Stimulated activated naive CD8-positive, alpha-beta T cell treated with anti-CD3 and anti-CD28 coated beads, Interleukin-15, amount 100 ng/mL, for 72 hours (primary cell): Measurements from ENCODE around the gene ACADS.
A peak's percentile ranks its signal among the peaks of the same experiment; 100 is the strongest.

Source experiments
- ATAC-seq: fragments of 150-1000 bp; cut with Tn5 transposase; 2 replicates; pipeline ENCODE4 v1.10.0; 2021; ENCODE audit warnings: mild to moderate bottlenecking, moderate library complexity
- DNase-seq, 2 donors: peaks; one replicate each; pipeline ENCODE4 v3.0.0; 2021 to 2022
- H3K27ac Mint-ChIP-seq, 2 donors: one replicate each; pipeline ENCODE4 v1.8.0; 2022; ENCODE audit warnings: mild to moderate bottlenecking in 2 of 2, mixed read lengths in 2 of 2, moderate library complexity in 2 of 2
- H3K27me3 Mint-ChIP-seq: one replicate; pipeline ENCODE4 v1.8.0; 2022; ENCODE audit warnings: mixed read lengths
- H3K4me1 Mint-ChIP-seq: one replicate; pipeline ENCODE4 v1.8.0; 2022; ENCODE audit warnings: mild to moderate bottlenecking, mixed read lengths
- H3K4me3 Mint-ChIP-seq, 2 donors: one replicate each; pipeline ENCODE4 v1.8.0; 2022; ENCODE audit warnings: mild to moderate bottlenecking in 2 of 2, mixed read lengths in 2 of 2, moderate library complexity in 1 of 2
- H3K9me3 Mint-ChIP-seq, 2 donors: one replicate each; pipeline ENCODE4 v1.8.0; 2022; ENCODE audit warnings: mixed read lengths in 2 of 2

The ACADS gene

DNA sequence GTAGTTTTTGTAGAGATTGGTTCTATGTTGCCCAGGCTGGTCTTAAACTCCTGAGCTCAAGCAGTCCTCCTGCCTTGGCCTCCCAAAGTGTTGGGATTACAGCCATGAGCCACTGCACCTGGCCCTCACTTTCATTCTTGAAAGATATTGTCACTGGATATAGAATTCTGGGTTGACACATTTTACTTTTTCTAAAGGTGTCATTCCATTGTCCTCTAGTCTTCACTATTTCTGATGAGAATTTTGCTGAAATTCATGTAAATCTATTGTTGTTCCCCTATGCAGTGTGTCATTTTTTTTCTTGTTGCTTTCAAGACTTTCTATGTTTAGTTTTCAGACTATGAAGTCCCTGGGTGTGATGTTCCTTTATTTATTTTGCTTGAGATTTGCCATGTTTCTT is 29.2 kb downstream of the ACADS start:
- Mint-ChIP-seq H3K9me3 (peaks cover 5 to 9% of the 10 kb centered on the region in 2 donors), H3K27ac (peak overlapping the region in 1 of 2 donors; percentile 90), H3K4me1 (peaks cover 4% of the 10 kb centered on the region), H3K4me3 (no peak overlapping the region), H3K27me3 (peaks cover 8% of the 10 kb centered on the region)
- ATAC-seq: no peak
- no peak for DNase-seq

DNA sequence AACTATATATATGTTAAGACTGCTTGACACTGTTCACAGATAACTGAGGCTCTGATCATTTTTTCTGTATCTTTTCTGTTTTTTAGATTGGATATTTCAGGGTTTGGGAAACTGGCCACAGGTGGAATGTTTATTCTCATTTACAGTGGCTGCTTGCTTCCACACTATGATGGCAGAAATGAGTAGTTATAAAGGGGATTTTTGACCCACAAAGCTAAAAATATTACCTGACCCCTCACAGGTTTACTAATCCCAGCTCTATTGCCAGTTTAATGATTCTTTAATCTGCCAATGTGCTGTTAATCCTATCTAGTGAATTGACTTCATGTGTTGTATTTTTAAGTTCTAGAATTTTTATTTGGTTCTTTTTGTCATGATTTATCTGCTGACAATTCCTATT is 29.6 kb downstream of the ACADS start:
- ATAC-seq (no peak), DNase-seq (no peak)
- Mint-ChIP-seq H3K27me3 (peaks cover 8% of the 10 kb centered on the region), H3K9me3 (peaks cover 5 to 9% of the 10 kb centered on the region in 2 donors), H3K4me1 (peaks cover 4% of the 10 kb centered on the region), H3K27ac (no peak overlapping the region), H3K4me3 (no peak overlapping the region)

DNA sequence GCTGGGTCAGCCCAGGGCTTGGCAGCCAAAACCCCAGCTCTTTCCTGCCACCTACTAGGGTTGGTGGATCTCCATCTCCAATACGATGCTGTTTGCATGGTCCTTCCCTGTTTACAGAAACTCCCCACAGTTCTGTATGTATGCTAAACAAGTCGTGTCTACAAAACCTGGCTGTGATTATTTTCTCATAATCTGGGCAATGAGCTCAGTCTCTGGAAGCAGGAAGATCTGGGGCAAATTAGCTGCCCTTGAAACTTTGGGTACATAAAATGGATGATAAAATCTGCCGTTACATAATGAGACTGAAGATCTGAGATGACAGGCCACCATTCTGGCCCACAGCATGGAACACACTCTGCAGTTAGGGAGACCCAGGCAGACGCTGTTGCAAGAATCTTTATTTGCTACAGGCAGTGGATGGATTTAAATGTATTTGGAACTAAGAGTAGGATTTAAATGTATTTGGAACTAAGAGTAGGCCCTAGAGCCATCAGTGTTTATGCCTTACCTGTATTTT is 31.7 kb downstream of the ACADS start:
- DNase-seq: no peak
- Mint-ChIP-seq H3K27ac (no peak overlapping the region), H3K27me3 (no peaks in the 10 kb centered on the region), H3K4me1 (peaks cover 4% of the 10 kb centered on the region), H3K9me3 (peaks cover 5 to 9% of the 10 kb centered on the region in 2 donors), H3K4me3 (no peak overlapping the region)
- no peak for ATAC-seq

DNA sequence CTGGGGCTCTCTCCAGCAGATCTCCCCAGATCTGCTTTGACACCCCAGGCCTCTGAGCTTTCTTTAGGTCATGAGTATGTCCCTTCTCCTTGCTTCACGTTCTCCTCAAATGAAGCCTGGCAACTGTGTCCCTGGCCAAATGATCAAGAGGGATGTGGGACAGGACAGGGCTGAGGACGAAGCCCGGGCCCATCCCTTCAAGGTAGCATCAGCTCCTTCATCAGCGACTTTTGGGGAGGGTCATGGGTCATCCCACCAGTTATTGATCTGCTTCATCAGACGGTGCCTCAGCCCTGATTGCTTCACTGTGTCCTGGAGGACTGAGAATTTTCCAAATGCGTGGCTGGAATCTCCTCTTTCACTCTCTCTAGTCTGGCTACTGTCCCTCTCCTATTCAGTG is 32.3 kb downstream of the ACADS start:
- Mint-ChIP-seq H3K27ac (peak overlapping the region in 1 of 2 donors; percentile 48), H3K4me1 (peaks cover 4% of the 10 kb centered on the region), H3K27me3 (no peaks in the 10 kb centered on the region), H3K9me3 (peaks cover 5 to 9% of the 10 kb centered on the region in 2 donors), H3K4me3 (no peak overlapping the region)
- ATAC-seq: no peak
- no peak for DNase-seq

DNA sequence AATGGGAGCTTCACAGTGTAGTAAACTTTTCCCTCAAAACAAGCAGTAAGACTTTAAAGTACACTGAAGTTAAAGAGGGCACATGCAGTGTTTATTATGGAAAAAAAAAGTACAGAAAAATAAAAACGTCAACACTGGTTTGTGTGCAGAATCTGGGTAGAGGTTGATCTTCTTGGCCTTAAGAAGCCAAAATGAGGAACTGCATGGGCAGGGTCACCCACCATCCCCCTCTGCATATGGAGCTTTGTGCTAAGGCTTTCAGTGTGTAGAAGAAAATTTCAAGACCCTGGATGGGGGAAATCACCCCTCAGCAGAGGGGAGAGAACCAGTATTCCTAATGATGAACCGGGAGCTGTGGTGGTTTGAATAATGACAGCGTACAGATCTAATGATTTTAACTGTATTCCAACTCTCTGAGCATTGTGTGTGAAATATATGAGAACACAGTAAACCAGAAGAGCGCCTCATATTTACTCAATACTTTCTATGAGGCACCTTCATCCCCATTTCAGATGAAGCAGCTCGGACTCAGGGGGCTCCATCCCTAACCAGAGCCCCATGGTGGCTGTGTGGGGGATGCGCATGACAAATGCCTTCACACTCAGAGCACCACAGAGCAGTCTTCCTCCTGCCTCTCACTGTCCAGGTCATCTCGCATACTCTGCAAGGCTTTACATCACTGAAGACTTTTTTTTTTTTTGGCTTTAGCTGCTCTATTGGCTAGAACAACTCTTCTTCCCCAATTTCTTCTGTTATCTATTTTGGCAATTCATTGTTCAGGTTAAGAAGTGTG is 33.4 kb downstream of the ACADS start:
- peaks cover 0 to 9% of the 10 kb centered on the region in 2 donors for H3K9me3 Mint-ChIP-seq
- peak overlapping the region in 1 of 2 donors; percentile 25 for H3K27ac Mint-ChIP-seq
- H3K4me1 Mint-ChIP-seq: no peaks in the 10 kb centered on the region
- no peak overlapping the region for H3K4me3 Mint-ChIP-seq
- DNase-seq (no peak), ATAC-seq (no peak)
- H3K27me3 Mint-ChIP-seq: no peaks in the 10 kb centered on the region

DNA sequence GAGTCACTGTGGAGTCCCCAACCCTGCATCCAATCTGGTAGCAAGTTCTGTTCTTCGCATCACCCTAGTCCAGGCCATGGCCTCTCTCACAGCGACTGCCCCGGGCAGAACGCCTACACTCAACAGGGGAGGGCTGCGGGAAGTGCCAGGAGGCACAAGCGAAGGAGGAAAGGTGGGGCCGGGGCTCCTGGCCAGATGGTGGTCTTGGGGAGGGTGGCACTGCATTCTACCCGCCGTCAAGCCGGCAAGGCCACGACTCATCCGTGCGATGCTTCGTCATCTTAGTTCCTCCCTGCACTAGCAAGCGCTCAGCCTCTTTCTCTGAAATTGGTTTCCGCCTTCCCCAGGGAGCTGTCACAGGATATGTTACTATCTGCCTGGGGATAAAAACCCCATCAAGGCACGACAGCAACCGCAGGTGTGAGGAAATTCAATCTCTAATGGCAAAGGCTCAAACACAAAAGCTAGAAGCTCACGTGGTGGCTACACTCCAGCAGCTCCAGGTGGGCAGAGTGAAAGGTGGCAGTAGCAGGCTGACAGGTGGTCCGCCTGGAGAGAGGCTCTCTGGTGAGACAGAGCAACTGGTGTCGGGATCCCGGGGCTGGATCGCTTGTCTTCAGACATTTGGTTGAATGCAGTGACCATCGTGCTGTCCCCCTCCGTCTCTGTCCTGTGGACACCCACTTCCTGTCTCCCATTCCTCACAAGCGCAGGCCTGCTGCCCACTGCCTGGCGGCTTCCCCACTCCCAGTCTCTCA is 34.1 kb downstream of the ACADS start:
- Mint-ChIP-seq H3K27me3 (no peaks in the 10 kb centered on the region), H3K27ac (peak overlapping the region; percentile 5 to 22), H3K4me3 (no peak overlapping the region), H3K9me3 (peaks cover 0 to 6% of the 10 kb centered on the region in 2 donors), H3K4me1 (no peaks in the 10 kb centered on the region)
- ATAC-seq (no peak), DNase-seq (no peak)

DNA sequence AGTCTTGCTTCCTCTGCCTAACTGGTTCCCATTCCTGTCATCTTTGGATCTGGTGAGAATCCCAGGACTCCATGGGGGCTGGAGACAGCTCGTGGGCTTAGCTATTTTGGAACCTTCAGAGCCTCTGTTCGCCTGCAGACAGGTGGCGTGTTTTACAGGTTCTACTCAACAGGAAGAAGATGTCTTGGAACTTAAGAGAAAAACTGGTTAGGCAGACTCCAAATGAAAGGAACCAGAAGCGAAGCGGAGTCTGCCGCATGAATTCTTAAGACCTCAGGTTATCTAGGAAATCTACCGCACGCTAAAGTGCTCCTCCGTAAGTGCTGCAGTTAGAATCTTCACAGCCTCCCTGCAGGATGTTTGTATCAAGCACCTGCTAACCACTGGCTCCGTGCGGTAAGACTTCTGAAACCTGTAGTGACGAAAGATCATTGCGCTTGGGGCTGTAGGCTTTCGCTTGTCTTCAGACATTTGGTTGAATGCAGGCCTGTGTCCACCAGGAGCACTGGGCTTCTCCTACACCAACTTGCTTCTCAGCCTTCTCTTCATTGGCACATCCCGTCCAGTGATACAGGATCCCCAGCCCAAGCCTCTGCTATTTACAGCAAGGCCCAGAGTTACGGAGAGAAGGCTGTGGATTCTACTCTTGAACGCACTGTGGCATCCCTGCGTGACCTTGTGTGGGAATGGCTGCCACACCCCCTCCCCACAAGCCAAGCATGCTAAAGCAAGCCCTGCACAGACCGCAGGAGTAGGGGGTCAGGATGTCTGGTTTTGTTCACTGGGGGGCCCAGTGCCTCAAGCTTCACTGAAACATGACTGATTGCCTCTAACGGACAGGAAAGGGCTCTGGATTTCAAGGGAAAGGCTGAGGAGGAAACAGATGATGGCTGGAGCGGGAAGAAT is 35.0 kb downstream of the ACADS start:
- peak; percentile 20 for ATAC-seq
- Mint-ChIP-seq H3K27ac (peak overlapping the region in 1 of 2 donors; percentile 5), H3K9me3 (no peaks in the 10 kb centered on the region), H3K4me1 (no peaks in the 10 kb centered on the region), H3K4me3 (no peak overlapping the region), H3K27me3 (no peaks in the 10 kb centered on the region)
- no peak for DNase-seq

DNA sequence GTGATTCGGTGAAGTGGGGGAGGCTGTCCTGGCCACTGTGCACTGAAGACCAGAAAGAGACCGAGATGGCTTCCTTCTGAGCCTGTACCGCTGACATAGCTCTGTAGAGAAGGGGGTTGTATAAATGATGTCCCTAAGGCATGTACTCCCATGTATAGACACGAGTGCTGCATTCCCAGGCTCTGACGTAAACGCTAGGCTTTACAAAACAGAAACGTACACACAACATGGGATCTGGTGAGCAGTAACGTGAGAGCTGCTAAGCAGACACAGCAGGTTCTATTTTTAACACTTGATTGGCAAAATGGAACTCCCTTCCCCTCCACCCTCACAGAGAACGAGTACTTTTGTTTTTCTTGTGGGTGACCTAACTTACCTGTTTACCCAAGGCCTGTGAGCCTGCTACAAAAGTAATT is 35.9 kb downstream of the ACADS start:
- Mint-ChIP-seq H3K4me1 (no peaks in the 10 kb centered on the region), H3K27me3 (no peaks in the 10 kb centered on the region), H3K9me3 (no peaks in the 10 kb centered on the region), H3K27ac (no peak overlapping the region), H3K4me3 (no peak overlapping the region)
- ATAC-seq: no peak
- DNase-seq: no peak

DNA sequence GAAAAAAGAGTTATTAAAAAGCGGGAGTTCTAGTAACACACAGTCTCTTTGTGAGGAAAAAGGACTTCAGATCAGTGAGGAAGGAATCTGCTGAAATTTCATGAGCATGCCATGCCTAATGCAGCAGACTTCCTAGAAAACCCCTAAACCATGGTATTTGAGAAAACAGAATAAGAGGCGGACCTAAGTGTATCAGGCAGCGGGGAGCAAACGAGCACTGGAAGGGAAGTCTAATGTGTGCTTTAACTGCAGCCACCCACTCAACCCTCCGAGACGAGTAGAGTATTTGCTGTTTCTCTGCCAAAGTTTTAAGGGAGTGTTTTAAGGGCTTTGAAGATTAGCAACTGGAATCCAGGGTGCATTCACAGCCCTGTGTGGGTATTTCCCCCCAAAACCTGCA is 36.5 kb downstream of the ACADS start:
- no peaks in the 10 kb centered on the region for H3K4me1 Mint-ChIP-seq
- no peaks in the 10 kb centered on the region for H3K9me3 Mint-ChIP-seq
- peak overlapping the region in 1 of 2 donors; percentile 3 for H3K27ac Mint-ChIP-seq
- H3K4me3 Mint-ChIP-seq: no peak overlapping the region
- ATAC-seq: no peak
- DNase-seq: no peak
- H3K27me3 Mint-ChIP-seq: no peaks in the 10 kb centered on the region

DNA sequence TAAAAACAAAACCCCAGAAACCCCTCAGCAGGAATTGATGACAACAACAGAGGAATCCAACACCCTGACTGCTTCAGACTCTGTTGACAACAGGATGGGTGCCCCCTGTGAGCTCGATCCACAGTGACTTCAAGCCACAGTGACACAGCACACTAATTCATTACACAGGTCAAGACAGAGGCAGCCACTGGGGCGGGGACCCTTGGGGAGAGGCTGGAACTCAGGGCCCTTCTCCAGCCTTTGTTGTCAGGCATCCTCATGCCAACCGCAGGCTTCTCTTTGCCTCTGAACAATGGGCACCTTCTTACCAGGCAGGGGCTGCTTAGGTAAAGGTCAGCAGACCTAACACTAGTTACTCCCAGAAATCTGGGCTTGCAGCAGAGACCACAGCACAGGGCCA is 37.6 kb downstream of the ACADS start:
- H3K9me3 Mint-ChIP-seq: no peaks in the 10 kb centered on the region
- H3K27me3 Mint-ChIP-seq: no peaks in the 10 kb centered on the region
- ATAC-seq (no peak), DNase-seq (no peak)
- no peaks in the 10 kb centered on the region for H3K4me1 Mint-ChIP-seq
- H3K27ac Mint-ChIP-seq: peak overlapping the region in 1 of 2 donors; percentile 51
- no peak overlapping the region for H3K4me3 Mint-ChIP-seq

DNA sequence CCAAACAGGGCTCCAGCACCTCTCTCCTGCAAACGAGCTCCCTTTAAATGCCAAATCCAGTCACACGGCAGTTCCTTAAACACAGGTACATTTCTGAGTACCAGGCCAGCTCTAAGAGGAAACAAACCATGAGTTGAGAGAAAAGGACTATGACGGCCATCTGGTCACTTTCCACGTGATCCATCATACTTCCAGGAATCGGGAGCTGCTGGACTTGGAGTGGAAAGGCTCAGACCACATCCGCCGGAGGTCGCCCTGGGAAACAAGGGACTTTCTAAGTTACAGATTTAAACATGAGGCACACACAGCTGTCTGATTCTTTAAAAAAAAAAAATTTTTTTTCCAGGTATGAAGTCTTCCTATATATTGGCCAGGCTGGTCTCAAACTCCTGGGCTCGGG is 39.2 kb downstream of the ACADS start:
- peak overlapping the region in 1 of 2 donors; percentile 54 for H3K27ac Mint-ChIP-seq
- ATAC-seq: no peak

DNA sequence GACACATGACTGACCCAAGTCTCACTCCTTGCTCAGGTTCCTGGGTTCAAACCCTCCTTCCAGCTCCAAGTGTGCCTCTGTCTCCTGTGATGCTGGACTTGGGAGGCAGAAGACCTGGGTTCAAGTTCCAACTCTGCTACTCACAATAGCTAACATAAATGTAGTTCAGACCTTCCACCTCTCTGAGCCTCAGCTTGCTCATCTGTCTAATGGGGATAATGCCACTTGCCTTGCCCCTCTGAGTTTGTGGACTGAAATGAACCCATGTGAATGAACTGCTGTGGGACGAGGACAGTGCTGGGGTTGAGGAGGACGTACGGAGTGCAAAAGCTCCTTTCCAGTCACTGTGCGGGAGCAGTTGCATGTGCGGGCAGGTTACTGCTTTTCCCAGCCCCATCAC is 40.9 kb downstream of the ACADS start:
- Mint-ChIP-seq H3K4me3 (no peak overlapping the region), H3K27ac (peak overlapping the region in 1 of 2 donors; percentile 77), H3K9me3 (no peaks in the 10 kb centered on the region), H3K27me3 (no peaks in the 10 kb centered on the region), H3K4me1 (no peaks in the 10 kb centered on the region)
- DNase-seq (no peak), ATAC-seq (no peak)

More for the DNA sequence above, 39.2 kb downstream of the ACADS start:
- no peaks in the 10 kb centered on the region for H3K9me3 Mint-ChIP-seq
- DNase-seq: no peak
- no peak overlapping the region for H3K4me3 Mint-ChIP-seq
- no peaks in the 10 kb centered on the region for H3K4me1 Mint-ChIP-seq
- no peaks in the 10 kb centered on the region for H3K27me3 Mint-ChIP-seq

DNA sequence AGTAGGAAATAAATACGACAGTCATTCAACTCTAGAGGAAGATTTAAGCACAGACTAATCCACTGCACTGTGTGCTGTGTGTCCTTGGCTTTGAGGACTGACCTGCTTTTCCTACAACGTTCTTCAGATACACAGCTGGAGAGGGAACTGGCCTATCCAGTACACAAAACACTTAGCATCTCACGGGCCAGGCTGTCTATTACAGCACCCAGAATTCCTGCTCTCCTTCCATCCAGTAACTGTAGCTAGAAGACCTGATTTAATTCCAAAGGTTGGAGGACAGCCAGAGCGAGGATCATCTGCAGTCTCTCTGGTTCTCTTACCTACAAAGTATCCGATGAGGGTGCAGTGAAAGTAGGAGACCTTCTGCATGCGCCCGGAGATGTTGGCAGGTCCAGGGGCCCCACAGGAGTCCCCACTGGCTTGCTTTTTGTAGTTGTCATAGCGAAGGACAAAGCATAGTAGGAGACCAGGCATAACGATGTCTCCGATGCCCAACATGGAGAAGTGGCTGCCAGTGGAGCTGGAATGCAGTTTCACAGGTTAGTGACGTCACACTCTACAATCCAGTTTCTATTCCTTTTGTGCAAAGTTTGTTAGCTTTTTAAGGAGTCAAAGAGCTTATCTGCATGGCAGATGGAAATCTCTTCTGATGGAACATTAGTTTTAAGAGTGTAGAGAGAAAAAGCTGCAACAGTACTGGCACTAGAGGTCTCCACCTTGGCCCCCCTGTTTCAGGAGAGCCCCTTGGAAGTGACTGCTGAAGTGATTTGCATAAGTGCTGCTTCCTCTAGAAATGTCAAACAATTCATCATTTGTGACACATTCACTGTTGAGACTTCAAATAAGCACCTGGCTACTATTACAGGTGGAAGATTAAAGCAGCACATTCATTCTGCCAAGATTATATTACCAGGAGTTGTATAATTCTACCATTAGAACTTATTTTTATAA is 41.7 kb downstream of the ACADS start:
- H3K4me1 Mint-ChIP-seq: no peaks in the 10 kb centered on the region
- no peak overlapping the region for H3K4me3 Mint-ChIP-seq
- ATAC-seq: no peak

DNA sequence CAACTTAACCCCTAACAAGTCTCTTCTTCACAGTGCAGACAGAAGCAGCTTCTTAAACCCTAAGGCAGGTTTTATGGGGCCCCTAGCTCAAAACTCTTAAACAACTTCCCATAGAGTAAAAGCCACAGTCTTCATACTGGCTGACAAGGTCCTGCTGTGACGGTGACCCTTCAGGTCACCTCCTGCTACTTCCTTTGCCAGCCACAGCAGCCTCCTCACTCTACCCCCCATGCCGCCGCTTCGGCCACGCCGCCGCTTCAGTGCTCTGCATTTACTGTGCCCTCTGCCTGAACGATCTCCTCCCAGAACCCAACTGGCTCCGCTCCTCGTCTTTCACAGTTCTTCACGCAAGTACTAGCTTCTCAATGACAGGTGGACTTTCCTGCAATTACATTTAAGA is 45.5 kb downstream of the ACADS start:
- ATAC-seq: no peak
- no peaks in the 10 kb centered on the region for H3K27me3 Mint-ChIP-seq
- peak overlapping the region in 1 of 2 donors; percentile 1 for H3K27ac Mint-ChIP-seq
- H3K4me3 Mint-ChIP-seq: no peak overlapping the region
- no peak for DNase-seq
- peaks cover 25% of the 10 kb centered on the region for H3K4me1 Mint-ChIP-seq
- no peaks in the 10 kb centered on the region for H3K9me3 Mint-ChIP-seq

More for the DNA sequence above, 41.7 kb downstream of the ACADS start:
- peak overlapping the region in 1 of 2 donors; percentile 77 for H3K27ac Mint-ChIP-seq
- no peaks in the 10 kb centered on the region for H3K9me3 Mint-ChIP-seq
- H3K27me3 Mint-ChIP-seq: no peaks in the 10 kb centered on the region
- DNase-seq: no peak
